Coronary artery (tissue), 2 donors: Measurements from ENCODE around the gene HIKESHI.
"Not testable (repeated sequence)": the region's sequence is repeated elsewhere in the genome, so short reads cannot be mapped to it uniquely, and the experiment has no call there.

Experiments
- DNase-seq: peaks from one replicate; pipeline ENCODE4 v3.0.0-alpha.2; 2017; ENCODE audit warnings: low spot score
- H3K27ac ChIP-seq, 2 donors: fragments of 200-600 bp; sonication (generic); one replicate each; pipeline ENCODE4 v1.5.1; 2016 to 2019
- H3K4me3 ChIP-seq: fragments of 200-600 bp; sonication (generic); 2 replicates; pipeline ENCODE4 v1.5.1; 2016; ENCODE audit warnings: mild to moderate bottlenecking, moderate library complexity
- CTCF ChIP-seq: fragments of 200-600 bp; sonication (generic); IDR thresholded peaks from one replicate; pipeline ENCODE4 v1.5.1; 2019; ENCODE audit warnings: antibody characterized with exemption

The HIKESHI gene

GRCh38 chr11:86341382-86341781, 39.3 kb downstream of the HIKESHI start:
- TF ChIP-seq CTCF, result no peak
- H3K4me3 ChIP-seq, result no peak overlapping the region
- no peak for DNase-seq
- no peak overlapping the region for H3K27ac ChIP-seq

- Histone ChIP-seq H3K4me3 (no peak overlapping the region), H3K27ac (no peak overlapping the region)
- no peak for TF ChIP-seq CTCF
- no peak for DNase-seq
Observed at GRCh38 chr11:86346513-86346912, 44.5 kb downstream of the HIKESHI start.

- Histone ChIP-seq H3K27ac (no peak overlapping the region), H3K4me3 (no peak overlapping the region)
- no peak for TF ChIP-seq CTCF
- no peak for DNase-seq
Observed at GRCh38 chr11:86355256-86355655, 53.2 kb downstream of the HIKESHI start.

GRCh38 chr11:86357412-86357811, 55.4 kb downstream of the HIKESHI start:
- not testable (repeated sequence) for H3K27ac ChIP-seq, DNase-seq, H3K4me3 ChIP-seq

- no peak for TF ChIP-seq CTCF
- Histone ChIP-seq H3K27ac (no peak overlapping the region), H3K4me3 (no peak overlapping the region)
- DNase-seq, result no peak
Observed at GRCh38 chr11:86358720-86359119, 56.7 kb downstream of the HIKESHI start.

- no peak overlapping the region for H3K4me3 ChIP-seq
- H3K27ac ChIP-seq, result no peak overlapping the region
- no peak for TF ChIP-seq CTCF
- DNase-seq, result no peak
Observed at GRCh38 chr11:86360775-86361395, 58.8 kb downstream of the HIKESHI start.

- no peak overlapping the region for H3K4me3 ChIP-seq
- no peak for TF ChIP-seq CTCF
Observed at GRCh38 chr11:86363424-86363823, 61.4 kb downstream of the HIKESHI start.

More at GRCh38 chr11:86363424-86363823, 61.4 kb downstream of the HIKESHI start:
- H3K27ac ChIP-seq, result no peak overlapping the region
- DNase-seq, result no peak
